Hematopoietic multipotent progenitor cell treated with erythropoietin and hydrocortisone succinate and interleukin-3 and kit ligand, for 17 days (in vitro differentiated cells): ENCODE measurements around the gene KCNK17.
"Not testable (repeated sequence)": the region's sequence is repeated elsewhere in the genome, so short reads cannot be mapped to it uniquely, and the experiment has no call there.

ENCODE experiments used
- DNase-seq: peaks from one replicate; pipeline ENCODE4 v3.0.0-alpha.2; 2015; ENCODE audit warnings: low spot score

Gene KCNK17

GRCh38 chr6:39302011-39302410 is 12.2 kb downstream of the KCNK17 start:
- no peak for DNase-seq

DNA sequence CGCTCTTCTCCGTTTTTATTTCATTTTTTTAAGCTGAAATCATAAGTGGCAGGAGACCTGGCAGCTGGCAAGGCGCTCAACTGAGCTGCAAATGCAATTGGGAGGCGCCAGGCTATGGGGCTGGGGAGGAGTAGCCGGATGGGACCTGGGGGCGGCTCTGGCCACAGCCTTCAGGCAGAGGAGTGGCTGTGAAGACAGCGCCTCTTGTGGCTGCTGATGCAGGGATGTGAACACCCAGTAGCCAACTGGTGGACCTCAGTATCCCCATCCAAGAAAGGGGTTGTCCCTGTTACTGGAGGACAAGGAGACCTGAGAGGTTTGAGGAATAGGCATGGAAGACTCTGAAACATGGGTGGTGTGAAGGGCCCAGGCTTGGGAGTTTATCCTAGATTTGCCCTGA is 12.6 kb downstream of the KCNK17 start:
- no peak for DNase-seq

- no peak for DNase-seq
Measured at GRCh38 chr6:39300739-39301138, 13.5 kb downstream of the KCNK17 start.

GRCh38 chr6:39298061-39298460 is 16.2 kb downstream of the KCNK17 start:
- DNase-seq: no peak

DNA sequence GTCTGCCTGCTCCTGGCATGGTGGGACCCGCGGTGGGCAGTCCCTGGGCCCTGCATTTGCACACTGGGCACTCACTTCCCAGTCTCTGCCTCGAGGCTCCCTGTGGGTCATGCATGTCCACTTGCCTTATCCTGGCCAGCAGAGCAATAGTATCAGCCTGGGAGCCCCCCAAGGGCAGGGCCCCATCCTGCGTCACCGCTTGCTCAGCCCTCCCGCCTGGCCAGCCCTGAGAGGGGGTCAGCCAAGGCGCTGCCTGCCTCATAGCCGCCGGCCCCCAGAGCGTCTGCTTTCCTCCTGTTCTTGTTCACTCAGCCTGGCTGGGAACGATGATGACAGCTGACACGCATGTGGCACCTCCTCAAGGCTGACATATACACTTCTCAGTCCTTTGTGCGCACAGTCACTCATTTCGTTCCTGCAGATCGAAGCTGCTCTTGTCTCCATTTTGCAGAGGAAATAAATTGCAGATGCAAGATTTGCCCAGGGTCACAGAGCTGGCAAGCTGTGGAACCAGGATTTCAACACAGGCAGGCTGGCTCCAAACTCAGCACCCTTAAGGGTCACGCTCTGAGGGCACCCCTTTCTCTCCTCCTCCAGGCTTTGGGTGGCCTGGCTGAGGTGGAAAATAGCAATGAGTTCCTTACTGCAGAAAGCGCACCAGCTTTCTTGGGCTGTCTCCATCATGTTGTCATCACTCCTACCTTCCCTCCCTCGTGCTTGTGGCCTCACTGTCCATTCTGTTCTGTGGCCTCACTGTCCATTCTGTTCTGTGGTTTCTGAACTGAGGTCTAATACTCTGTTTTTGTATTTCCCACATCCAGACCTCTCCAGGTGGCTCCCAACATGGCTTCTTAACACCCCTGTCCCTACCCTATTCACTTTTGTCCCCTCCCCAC is 17.2 kb downstream of the KCNK17 start:
- DNase-seq: no peak

DNA sequence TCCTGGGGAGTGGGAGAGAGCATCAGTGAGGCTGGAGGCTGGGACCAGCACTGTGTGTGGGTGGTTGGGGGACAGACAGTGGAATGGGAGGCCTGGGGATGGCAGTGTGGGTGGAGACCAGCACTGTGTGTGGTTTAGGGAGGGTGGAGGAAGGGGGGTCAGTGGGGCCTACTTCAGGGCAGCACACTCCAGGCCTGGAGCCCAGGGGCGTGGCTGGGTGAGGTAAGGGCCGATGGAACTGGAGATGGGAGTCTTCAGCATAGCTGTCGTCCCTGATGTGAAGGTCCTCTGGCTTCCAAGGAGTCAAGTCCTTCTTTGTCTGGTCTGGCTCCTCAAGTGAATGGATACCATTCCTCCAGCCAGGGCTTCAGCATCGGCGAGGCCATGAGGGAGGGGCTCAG is 18.6 kb downstream of the KCNK17 start:
- DNase-seq: no peak

- no peak for DNase-seq
Measured at GRCh38 chr6:39294899-39295298, 19.3 kb downstream of the KCNK17 start.

- no peak for DNase-seq
Measured at GRCh38 chr6:39294133-39294532, 20.1 kb downstream of the KCNK17 start.

- no peak for DNase-seq
Measured at GRCh38 chr6:39292637-39293036, 21.6 kb downstream of the KCNK17 start.

GRCh38 chr6:39289490-39289889 is 24.7 kb downstream of the KCNK17 start:
- DNase-seq: no peak

GRCh38 chr6:39287601-39288000 is 26.6 kb downstream of the KCNK17 start:
- no peak for DNase-seq

DNA sequence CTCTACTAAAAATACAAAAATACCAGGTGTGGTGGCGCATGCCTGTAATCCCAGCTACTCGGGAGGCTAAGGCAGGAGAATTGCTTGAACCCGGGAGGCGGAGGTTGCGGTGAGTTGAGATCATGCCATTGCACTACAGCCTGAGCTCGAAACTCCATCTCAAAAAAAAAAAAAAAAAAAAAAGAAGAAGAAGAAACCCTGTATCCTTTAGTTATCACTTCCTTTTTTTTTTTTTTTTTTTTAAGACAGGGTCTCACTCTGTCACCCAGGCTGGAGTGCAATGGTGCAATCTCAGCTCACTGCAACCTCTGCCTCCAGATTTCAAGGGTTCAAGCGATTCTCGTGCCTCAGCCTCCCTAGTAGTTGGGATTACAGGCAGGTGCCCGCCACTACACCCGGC is 27.6 kb downstream of the KCNK17 start:
- DNase-seq: not testable (repeated sequence)

- no peak for DNase-seq
Measured at GRCh38 chr6:39282774-39283173, 31.4 kb downstream of the KCNK17 start.

GRCh38 chr6:39281312-39281980 is 32.8 kb downstream of the KCNK17 start:
- no peak for DNase-seq

DNA sequence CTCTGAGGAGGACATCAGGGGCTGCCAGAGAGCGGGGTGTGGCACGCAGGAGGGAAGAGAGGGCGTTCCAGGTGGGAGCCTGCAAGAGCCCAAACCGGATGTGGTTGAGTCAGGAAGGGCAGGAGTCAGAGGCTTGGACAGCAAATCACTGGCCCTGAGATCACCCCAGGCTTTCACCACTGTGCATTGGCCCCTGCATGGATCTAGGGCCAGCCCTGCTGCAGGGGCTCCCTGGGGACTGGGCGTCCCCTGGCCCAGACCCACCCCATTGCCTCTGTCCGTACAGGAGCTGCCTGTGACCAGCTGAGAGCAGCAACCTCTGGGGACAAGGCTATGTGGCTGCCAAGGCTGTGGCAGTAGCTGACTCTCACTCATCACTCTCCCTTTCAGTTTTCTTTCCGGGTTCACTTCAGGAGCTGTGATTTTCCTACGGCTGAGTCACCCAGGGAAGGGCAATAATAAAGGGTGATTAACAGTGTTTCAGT is 33.9 kb downstream of the KCNK17 start:
- DNase-seq: no peak

DNA sequence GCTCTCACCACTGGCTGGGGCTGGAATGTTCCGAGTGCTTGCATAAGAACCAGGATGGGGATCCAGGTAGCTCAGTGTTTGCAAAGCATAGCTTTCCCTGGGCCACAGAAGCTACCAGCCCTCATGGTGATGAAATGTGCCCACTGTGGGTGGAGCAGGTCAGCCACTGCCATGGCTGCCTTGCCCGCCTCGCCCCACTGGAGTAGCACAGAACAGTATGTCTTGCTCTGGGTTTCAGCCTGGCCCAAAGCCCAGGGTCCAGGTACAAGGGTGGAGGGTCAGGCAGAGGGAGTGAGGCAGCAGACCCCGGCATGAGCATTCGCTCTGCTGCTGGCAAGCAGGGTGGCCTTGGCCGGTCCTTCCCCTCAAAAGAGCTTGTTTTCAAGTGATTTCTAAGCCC is 34.7 kb downstream of the KCNK17 start:
- no peak for DNase-seq

GRCh38 chr6:39276379-39276995 is 37.7 kb downstream of the KCNK17 start:
- DNase-seq: no peak

DNA sequence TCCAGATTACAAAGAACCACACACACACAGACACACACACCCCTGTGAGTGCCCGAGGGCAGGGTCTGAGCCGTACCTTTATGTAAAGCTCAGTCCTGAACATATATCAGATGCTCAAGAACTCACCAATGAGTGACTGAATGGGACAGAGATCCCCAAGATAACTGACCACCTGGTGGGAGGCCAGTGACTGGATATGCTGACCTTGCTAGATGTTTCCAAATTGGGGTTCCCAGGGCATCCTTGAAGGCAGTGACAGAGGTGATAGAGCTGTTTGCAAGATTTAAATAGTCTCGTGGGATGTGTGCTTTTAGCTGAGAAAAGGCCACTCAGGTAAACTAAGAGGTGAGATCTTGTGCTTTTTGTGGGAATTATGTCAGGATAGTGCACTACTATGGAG is 39.3 kb downstream of the KCNK17 start:
- no peak for DNase-seq

DNA sequence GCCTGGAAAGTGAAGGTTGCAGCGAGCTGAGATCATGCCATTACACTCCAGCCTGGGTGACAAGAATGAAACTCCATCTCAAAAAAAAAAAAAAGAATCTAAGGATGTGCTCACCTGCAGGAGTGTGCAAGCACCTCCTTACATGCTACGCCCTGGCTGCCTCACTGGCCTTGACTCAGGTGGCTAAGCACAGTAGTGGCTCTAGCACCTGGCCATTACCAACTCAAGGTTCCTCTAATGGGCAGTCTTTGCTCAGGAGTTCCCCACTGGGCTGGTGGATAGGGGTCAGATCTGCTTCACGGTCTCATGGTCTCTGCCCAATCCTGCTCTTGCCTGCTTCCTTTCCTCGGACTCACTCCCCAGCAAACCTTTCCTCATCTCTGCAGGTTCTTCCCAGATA is 39.7 kb downstream of the KCNK17 start:
- DNase-seq: no peak

GRCh38 chr6:39273406-39273821 is 40.8 kb downstream of the KCNK17 start:
- DNase-seq: no peak

DNA sequence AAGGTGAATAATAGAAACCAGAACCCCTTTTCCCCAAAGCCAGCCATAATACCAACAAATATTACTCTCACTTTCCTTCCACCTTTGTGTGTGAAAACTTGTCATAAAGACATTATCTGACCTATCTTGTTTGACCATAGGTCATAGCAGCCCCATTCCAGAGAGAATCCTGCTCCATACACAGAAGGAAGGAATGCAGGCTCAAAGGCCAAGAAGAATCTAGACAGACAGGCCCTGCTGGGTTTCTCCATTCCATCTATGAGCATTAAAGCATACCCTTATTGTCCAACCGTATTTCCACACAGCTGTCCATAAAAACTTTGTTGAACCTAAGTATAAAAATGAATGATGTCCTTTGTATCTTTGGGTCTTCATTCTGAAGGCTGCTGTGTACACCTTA is 44.3 kb downstream of the KCNK17 start:
- no peak for DNase-seq

GRCh38 chr6:39268721-39269120 is 45.5 kb downstream of the KCNK17 start:
- no peak for DNase-seq

DNA sequence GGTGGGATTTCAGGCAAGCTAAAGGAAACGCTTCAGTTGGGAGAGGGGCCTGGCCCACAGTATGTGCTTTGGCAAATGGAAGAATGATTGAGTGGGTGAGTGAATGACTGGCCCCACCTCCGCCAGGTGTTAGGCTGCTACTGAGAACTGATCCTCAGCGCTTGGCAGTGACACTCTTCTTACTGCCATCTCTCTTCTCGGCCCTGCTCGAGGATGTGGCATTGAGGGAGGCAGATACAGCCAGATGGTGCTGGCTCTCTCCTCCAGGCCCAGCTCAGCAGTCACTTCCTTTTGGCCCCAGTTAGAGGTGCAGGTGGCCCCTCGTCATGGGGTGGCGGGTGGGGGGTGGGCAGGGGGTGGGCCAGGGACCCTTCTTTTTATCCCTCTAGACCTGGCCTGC is 46.0 kb downstream of the KCNK17 start:
- no peak for DNase-seq
